K562 (cell line): ENCODE measurements around the gene WNT7A. TPM values are rescaled to one million over a fixed set of nuclear protein-coding genes. Genes with fewer than 3 reads are reported as not detected.

ENCODE experiments used
- AFF4 ChIP-seq: sonication (generic); formaldehyde crosslinking; IDR thresholded peaks from 2 replicates; pipeline ENCODE4 v1.8.0; 2023; ENCODE audit warnings: mild to moderate bottlenecking, missing genetic modification reagents
- ATF2 ChIP-seq: sonication (generic); formaldehyde crosslinking; IDR thresholded peaks from 2 replicates; pipeline ENCODE4 v1.8.1; 2022; ENCODE audit warnings: missing genetic modification reagents
- ERF ChIP-seq: fragments of 450-650 bp; formaldehyde crosslinking; IDR thresholded peaks from 2 replicates; pipeline ENCODE4 v1.4.0; 2020; ENCODE audit warnings: mild to moderate bottlenecking, mixed read lengths
- EZH2 ChIP-seq: IDR thresholded peaks from 2 replicates; pipeline ENCODE4 v1.6.1; 2012; ENCODE audit warnings: low read depth, mild to moderate bottlenecking, inconsistent platforms, low read length, borderline replicate concordance
- GABPB1 ChIP-seq: sonication (generic); formaldehyde crosslinking; IDR thresholded peaks from 2 replicates; pipeline ENCODE4 v1.8.0; 2022; ENCODE audit warnings: mild to moderate bottlenecking, missing genetic modification reagents
- HNRNPK ChIP-seq: fragments of 200-400 bp; formaldehyde crosslinking; IDR thresholded peaks from one replicate; pipeline ENCODE4 v1.6.1; 2018; ENCODE audit warnings: mild to moderate bottlenecking, low read depth, low read length; ENCODE audit not compliant: poor library complexity, severe bottlenecking
- NRF1 ChIP-seq, 2 experiments: fragments of 450-650 bp; IDR thresholded peaks in 1 of 2; conservative IDR thresholded peaks in 1 of 2; 2 replicates each; pipeline ENCODE4 v1.6.1; 2014; ENCODE audit warnings: mild to moderate bottlenecking in 2 of 2
- TARDBP ChIP-seq: fragments of 450-650 bp; IDR thresholded peaks from 2 replicates; pipeline ENCODE4 v1.6.1; 2016
- THRA ChIP-seq: fragments of 450-650 bp; IDR thresholded peaks from 2 replicates; pipeline ENCODE4 v1.6.1; 2017; ENCODE audit warnings: mild to moderate bottlenecking, moderate library complexity
- ZNF282 ChIP-seq: sonication (generic); formaldehyde crosslinking; IDR thresholded peaks from 2 replicates; pipeline ENCODE4 v1.8.1; 2023; ENCODE audit warnings: missing genetic modification reagents
- ZNF644 ChIP-seq: fragments of 200-800 bp; sonication (Bioruptor generic); IDR thresholded peaks from 2 replicates; pipeline ENCODE4 v1.6.1; 2016; ENCODE audit warnings: low read depth, missing genetic modification characterization, missing compliant biosample characterization
- ZNF75A ChIP-seq: fragments of 450-650 bp; formaldehyde crosslinking; IDR thresholded peaks from 2 replicates; pipeline ENCODE4 v1.4.0; 2020; ENCODE audit warnings: mild to moderate bottlenecking
- ZNF77 ChIP-seq: fragments of 250-450 bp; sonication (Bioruptor Pico); IDR thresholded peaks from 2 replicates; pipeline ENCODE4 v1.5.0; 2020
- ZSCAN29 ChIP-seq: fragments of 450-650 bp; IDR thresholded peaks from 2 replicates; pipeline ENCODE4 v1.6.1; 2017
- polyA plus RNA-seq, 8 experiments: library from polyadenylated mRNA; depleted of rRNA in 4 of 8; stranded (reverse) in 5 of 8; unstranded in 3 of 8; fragments of >200 nt; fragmentation: Nextera tagmentation in 2 of 8; fragmentation: Illumina TruSeq in 1 of 8; extraction: Ambion mirVana in 2 of 8; extraction: Trizol in 1 of 8; gene quantifications; 2 replicates each; pipeline versions ENCODE4 v1.2.1 to v1.2.3, GENCODE V29; 2011 to 2014; ENCODE audit warnings: inconsistent platforms in 1 of 8, missing spikeins in 1 of 8
- total RNA-seq, 7 experiments: library from RNA; depleted of rRNA in 6 of 7; stranded (reverse); fragments of >200 nt in 6 of 7; fragmentation: Illumina TruSeq in 2 of 7; extraction: Trizol in 2 of 7; gene quantifications; 2 replicates each; pipeline versions ENCODE4 v1.2.1 to v1.2.3, GENCODE V29; 2011 to 2021; ENCODE audit warnings: low replicate concordance in 1 of 7
- TF ChIP-seq, protein P1 (sequence below): fragments of 250-450 bp; sonication (Bioruptor Pico); IDR thresholded peaks from 2 replicates; pipeline ENCODE4 v1.8.0; 2021; ENCODE audit warnings: borderline replicate concordance, mild to moderate bottlenecking, moderate library complexity; ENCODE audit not compliant: poor library complexity, severe bottlenecking
- TF ChIP-seq, protein P2 (sequence below), 3 experiments: fragments of 200-800 bp in 1 of 3; fragments of 250-450 bp in 1 of 3; fragments of 450-650 bp in 1 of 3; sonication (Bioruptor Pico) in 1 of 3; sonication (Bioruptor generic) in 1 of 3; formaldehyde crosslinking in 1 of 3; IDR thresholded peaks; 2 replicates each; pipeline versions ENCODE4 v1.6.1 to v1.8.0; 2016 to 2022; ENCODE audit warnings: mild to moderate bottlenecking in 2 of 3, missing genetic modification characterization in 2 of 3, missing compliant biosample characterization in 1 of 3, moderate library complexity in 1 of 3

The WNT7A gene
- total and polyA plus RNA-seq, 9 of the 15 experiments (the other 6 are each of a cell fraction or from before 2014, with no cell fraction given), result 0.03 TPM; not detected in 8

DNA sequence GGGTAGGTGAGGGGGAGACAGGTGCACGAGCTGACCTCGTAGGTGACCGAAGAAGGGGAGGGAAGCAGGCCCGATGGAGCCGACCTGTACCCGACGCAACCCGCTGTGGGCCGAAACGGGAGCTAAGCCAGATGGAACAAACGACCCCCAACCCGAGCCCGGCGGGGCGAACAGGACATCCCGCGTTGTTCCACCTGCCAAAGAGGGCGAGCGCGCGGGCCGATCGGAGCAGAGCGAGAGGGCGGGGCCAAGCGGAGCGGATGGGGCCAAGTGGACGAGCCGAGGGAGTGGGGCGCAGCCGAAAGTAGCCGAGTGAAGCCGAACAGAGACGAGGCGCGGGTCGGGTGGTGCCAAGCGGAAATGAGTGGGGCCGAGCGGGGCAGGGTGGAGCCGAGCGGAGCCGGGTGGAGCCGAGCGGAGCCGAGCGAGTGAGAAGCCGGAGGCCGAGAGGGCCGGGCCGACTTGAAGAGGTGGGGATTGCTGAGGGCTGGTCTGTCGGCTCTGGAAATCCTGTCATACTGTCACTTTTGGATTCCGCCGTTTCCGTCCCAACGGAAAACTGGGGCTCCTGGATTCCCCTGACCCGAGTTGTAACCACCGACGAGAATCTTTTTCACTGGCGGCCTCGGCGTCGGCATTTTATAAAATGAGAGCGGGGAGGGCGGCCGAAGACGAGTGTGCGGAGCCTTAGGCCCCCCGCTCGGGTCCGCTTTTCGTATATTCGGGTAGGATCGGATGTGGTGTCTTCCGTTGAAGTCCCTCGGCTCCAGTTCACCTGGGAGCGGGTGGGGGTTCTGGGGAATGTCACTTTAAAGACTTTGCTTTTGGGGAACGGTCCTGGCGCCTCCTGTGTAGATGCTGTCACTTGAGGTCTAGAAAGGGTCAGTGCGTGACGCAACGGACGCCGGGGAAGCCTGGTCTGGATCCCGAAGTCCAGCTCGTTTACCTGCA is 15.6 kb upstream of the WNT7A start (continued):
- TF ChIP-seq EZH2 (no peak), AFF4 (CRISPR knock-in tag) (no peak), ZSCAN29 (no peak), ZNF75A (CRISPR knock-in tag) (no peak), ZNF282 (CRISPR knock-in tag) (no peak), TARDBP (no peak), ERF (CRISPR knock-in tag) (no peak), NRF1 (conservative IDR thresholded peaks at IDR 0.05 in 1 of 2, IDR thresholded peaks at IDR 0.05 in 1 of 2) (peak; percentile 68 to 76), GABPB1 (CRISPR knock-in tag) (peak; percentile 49; the same call in 1 of the 2 replicates), ZNF644 (tag) (no peak), HNRNPK (no peak), ATF2 (CRISPR knock-in tag) (no peak), THRA (no peak), ZNF77 (CRISPR knock-in tag) (no peak)
- TF ChIP-seq, protein P1, sequence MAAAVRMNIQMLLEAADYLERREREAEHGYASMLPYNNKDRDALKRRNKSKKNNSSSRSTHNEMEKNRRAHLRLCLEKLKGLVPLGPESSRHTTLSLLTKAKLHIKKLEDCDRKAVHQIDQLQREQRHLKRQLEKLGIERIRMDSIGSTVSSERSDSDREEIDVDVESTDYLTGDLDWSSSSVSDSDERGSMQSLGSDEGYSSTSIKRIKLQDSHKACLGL, result no peak
- TF ChIP-seq, protein P2, sequence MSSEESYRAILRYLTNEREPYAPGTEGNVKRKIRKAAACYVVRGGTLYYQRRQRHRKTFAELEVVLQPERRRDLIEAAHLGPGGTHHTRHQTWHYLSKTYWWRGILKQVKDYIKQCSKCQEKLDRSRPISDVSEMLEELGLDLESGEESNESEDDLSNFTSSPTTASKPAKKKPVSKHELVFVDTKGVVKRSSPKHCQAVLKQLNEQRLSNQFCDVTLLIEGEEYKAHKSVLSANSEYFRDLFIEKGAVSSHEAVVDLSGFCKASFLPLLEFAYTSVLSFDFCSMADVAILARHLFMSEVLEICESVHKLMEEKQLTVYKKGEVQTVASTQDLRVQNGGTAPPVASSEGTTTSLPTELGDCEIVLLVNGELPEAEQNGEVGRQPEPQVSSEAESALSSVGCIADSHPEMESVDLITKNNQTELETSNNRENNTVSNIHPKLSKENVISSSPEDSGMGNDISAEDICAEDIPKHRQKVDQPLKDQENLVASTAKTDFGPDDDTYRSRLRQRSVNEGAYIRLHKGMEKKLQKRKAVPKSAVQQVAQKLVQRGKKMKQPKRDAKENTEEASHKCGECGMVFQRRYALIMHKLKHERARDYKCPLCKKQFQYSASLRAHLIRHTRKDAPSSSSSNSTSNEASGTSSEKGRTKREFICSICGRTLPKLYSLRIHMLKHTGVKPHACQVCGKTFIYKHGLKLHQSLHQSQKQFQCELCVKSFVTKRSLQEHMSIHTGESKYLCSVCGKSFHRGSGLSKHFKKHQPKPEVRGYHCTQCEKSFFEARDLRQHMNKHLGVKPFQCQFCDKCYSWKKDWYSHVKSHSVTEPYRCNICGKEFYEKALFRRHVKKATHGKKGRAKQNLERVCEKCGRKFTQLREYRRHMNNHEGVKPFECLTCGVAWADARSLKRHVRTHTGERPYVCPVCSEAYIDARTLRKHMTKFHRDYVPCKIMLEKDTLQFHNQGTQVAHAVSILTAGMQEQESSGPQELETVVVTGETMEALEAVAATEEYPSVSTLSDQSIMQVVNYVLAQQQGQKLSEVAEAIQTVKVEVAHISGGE (CRISPR knock-in tag; IDR thresholded peaks at IDR 0.05), result peak in 1 of 3 experiments; percentile 17; a peak in 1 of 6 replicates
